Gastrocnemius medialis (tissue), 4 donors: ENCODE results near the gene VMAC.

ENCODE experiments used
- CTCF ChIP-seq, 5 experiments: fragments of 450-650 bp in 3 of 5; fragments of 200-600 bp in 2 of 5; sonication (generic) in 2 of 5; IDR thresholded peaks in 4 of 5; conservative IDR thresholded peaks in 1 of 5; 1 replicate in 4 of 5; 2 replicates in 1 of 5; pipeline ENCODE4 v1.5.1; 2016 to 2019; ENCODE audit warnings: antibody characterized with exemption in 5 of 5, mild to moderate bottlenecking in 3 of 5, moderate library complexity in 3 of 5
- POLR2A ChIP-seq, 2 donors: fragments of 450-650 bp; IDR thresholded peaks; one replicate each; pipeline ENCODE4 v1.6.1; 2017; ENCODE audit warnings: antibody characterized with exemption in 2 of 2, mild to moderate bottlenecking in 2 of 2, moderate library complexity in 2 of 2

- no peak for TF ChIP-seq CTCF (IDR thresholded peaks at IDR 0.05 in 4 of 5, conservative IDR thresholded peaks at IDR 0.05 in 1 of 5)
- TF ChIP-seq POLR2A (IDR thresholded peaks at IDR 0.05): no peak
These were observed 5.9 kb downstream of the VMAC start for GRCh38 chr19:5910638-5910907.
